Esophagus squamous epithelium (tissue), 4 donors: ENCODE measurements around the gene CBFA2T3.

ENCODE experiments used
- CTCF ChIP-seq, 6 experiments: fragments of 450-650 bp in 4 of 6; fragments of 200-600 bp in 2 of 6; sonication (generic) in 2 of 6; IDR thresholded peaks; one replicate each; pipeline ENCODE4 v1.5.1; 2016 to 2019; ENCODE audit warnings: antibody characterized with exemption in 6 of 6, mild to moderate bottlenecking in 4 of 6, moderate library complexity in 4 of 6
- POLR2A ChIP-seq, 4 donors: fragments of 450-650 bp; IDR thresholded peaks; one replicate each; pipeline ENCODE4 v1.6.1; 2017; ENCODE audit warnings: antibody characterized with exemption in 4 of 4, mild to moderate bottlenecking in 4 of 4, moderate library complexity in 3 of 4

- TF ChIP-seq CTCF (IDR thresholded peaks at IDR 0.05): no peak
- no peak for TF ChIP-seq POLR2A (IDR thresholded peaks at IDR 0.05)
Observed at GRCh38 chr16:88953003-88953690, 23.9 kb downstream of the CBFA2T3 start.
